LNCaP clone FGC (cell line): ENCODE measurements around the gene NFATC3.

Source experiments
- DNase-seq: peaks from one replicate; pipeline ENCODE4 v3.0.0-alpha.2; 2011; ENCODE audit warnings: low read depth
- H3K4me3 ChIP-seq: 2 replicates; pipeline ENCODE4 v1.5.1; 2011; ENCODE audit warnings: mild to moderate bottlenecking, low read depth, low read length, control low read depth
- TF ChIP-seq, protein P1 (sequence below): IDR thresholded peaks from 2 replicates; pipeline ENCODE4 v1.5.1; 2012; ENCODE audit warnings: mild to moderate bottlenecking; ENCODE audit not compliant: control insufficient read depth, insufficient read depth; ENCODE audit errors: extremely low read depth

Gene NFATC3

DNA sequence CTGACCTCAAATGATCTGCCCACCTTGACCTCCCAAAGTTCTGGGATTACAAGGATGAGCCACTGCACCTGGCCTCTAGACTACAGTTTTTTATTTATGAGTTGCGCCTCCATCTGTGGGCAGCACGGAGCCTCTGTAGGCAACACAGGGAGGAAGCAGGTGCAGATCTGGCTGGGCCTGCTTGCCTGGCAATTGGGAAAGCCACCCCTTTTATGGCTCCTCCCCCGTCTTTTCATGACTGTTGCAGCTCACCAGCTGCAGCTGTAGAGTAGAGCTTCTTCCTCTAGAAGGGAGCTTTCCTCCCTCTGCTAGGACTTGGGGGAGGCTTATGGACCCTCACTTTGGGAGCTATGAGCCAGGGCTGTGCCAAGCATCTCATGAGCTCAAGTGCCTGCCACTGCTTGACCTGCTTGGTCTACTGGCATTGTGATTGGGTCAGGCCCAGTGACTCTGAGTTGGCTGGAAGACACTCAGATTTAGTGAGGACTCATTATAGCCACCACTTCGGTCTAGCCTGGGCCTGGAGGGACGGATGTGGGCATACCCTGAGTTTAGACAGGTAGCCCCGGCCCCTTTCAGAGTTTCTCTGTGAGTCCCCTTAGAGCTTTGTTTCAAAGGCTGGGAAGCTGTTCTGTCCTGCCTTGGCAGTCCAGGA lies 172.2 kb downstream of the NFATC3 start:
- TF ChIP-seq, protein P1, sequence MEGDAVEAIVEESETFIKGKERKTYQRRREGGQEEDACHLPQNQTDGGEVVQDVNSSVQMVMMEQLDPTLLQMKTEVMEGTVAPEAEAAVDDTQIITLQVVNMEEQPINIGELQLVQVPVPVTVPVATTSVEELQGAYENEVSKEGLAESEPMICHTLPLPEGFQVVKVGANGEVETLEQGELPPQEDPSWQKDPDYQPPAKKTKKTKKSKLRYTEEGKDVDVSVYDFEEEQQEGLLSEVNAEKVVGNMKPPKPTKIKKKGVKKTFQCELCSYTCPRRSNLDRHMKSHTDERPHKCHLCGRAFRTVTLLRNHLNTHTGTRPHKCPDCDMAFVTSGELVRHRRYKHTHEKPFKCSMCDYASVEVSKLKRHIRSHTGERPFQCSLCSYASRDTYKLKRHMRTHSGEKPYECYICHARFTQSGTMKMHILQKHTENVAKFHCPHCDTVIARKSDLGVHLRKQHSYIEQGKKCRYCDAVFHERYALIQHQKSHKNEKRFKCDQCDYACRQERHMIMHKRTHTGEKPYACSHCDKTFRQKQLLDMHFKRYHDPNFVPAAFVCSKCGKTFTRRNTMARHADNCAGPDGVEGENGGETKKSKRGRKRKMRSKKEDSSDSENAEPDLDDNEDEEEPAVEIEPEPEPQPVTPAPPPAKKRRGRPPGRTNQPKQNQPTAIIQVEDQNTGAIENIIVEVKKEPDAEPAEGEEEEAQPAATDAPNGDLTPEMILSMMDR: no peak
- no peak overlapping the region for H3K4me3 ChIP-seq
- no peak for DNase-seq

DNA sequence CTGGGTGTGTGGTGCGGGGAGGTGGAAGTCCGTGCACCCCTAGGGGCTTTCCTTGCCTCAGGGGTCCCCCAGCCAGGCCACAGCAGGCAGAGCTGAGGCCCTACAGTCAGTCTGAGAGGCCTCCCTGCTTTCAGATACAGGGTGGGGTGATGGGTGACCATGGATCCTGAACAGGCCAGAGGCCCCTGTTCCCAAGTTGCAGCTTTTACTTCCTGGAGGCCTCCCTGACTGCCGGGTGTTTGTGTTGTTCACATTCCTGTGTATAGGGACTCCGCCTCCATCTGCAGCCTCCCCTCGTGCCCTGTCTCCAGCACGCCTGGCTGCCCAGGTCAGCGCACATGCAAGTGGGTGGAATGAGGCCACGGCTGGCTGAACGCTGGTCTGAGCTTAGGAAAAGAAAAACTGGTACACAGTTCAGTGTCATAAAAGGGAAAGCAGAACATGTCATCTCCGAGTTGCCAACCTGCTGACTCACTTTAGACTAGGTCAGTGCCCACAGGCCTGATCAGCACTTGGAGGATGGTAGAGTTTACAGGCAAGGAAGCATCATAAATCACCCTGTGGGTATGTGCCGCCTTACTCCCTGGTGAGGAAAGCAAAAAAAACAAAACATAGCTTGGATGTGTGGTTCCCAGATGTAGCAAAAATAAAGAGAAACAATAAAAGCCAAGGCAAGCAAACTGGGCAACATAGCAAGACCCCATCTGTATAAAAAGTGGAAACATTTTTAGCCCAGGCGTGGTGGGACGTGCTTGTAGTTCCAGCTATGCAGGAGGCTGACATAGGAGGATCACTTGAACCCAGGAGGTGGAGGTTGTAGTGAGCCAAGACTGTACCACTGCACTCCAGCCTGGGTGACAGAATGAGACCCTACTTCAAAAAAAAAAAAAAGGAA lies 173.0 kb downstream of the NFATC3 start:
- TF ChIP-seq, protein P1: no peak
- no peak for DNase-seq
- no peak overlapping the region for H3K4me3 ChIP-seq

DNA sequence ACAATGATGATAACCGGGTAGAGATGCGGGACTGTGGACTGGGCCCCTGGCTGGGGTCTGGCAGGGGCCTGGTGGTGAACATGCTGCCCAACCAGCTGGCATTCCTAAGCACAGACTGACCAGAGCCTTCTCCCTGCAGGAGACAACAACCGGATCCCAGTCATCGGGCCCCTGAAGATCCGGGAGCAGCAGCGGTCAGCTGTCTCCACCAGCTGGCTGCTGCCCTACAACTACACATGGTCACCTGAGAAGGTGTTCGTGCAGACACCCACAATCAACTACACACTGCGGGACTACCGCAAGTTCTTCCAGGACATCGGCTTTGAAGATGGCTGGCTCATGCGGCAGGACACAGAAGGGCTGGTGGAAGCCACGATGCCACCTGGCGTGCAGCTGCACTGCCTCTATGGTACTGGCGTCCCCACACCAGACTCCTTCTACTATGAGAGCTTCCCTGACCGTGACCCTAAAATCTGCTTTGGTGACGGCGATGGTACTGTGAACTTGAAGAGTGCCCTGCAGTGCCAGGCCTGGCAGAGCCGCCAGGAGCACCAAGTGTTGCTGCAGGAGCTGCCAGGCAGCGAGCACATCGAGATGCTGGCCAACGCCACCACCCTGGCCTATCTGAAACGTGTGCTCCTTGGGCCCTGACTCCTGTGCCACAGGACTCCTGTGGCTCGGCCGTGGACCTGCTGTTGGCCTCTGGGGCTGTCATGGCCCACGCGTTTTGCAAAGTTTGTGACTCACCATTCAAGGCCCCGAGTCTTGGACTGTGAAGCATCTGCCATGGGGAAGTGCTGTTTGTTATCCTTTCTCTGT lies 174.0 kb downstream of the NFATC3 start:
- no peak for DNase-seq
- H3K4me3 ChIP-seq: no peak overlapping the region
- TF ChIP-seq, protein P1: no peak

DNA sequence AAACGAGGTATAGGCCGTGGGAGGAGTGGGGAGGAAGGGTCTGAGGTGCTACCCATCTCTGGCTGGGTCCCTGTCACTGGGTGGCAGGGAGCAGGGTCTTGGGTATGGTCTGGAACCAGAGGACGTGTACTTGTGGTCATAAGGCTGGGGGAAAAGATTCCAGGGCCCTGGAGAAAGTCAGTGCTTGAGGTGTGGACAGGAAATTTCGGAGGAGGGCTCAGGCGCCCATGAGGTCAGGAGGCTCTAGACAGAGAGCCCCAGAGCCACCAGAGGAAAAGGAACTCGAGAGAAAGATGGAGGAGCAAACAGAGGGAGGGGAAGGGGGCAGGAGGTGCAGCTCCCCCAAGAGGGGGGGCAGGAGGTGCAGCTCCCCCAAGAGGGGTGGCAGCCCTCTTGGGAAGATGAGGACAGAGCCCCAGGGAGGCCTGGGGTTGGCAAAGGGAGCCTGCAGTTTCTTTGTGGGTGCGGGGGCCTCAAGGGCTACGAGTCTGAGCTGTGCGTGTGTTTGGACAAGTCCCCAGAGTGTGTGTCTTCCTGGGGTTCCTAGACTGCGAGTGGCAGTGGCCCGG lies 178.5 kb downstream of the NFATC3 start:
- no peak for DNase-seq
- peak overlapping the region; percentile 91 for H3K4me3 ChIP-seq
- TF ChIP-seq, protein P1: 0 out of 2 replicates have a peak, but pooled peaks have one; percentile 2

DNA sequence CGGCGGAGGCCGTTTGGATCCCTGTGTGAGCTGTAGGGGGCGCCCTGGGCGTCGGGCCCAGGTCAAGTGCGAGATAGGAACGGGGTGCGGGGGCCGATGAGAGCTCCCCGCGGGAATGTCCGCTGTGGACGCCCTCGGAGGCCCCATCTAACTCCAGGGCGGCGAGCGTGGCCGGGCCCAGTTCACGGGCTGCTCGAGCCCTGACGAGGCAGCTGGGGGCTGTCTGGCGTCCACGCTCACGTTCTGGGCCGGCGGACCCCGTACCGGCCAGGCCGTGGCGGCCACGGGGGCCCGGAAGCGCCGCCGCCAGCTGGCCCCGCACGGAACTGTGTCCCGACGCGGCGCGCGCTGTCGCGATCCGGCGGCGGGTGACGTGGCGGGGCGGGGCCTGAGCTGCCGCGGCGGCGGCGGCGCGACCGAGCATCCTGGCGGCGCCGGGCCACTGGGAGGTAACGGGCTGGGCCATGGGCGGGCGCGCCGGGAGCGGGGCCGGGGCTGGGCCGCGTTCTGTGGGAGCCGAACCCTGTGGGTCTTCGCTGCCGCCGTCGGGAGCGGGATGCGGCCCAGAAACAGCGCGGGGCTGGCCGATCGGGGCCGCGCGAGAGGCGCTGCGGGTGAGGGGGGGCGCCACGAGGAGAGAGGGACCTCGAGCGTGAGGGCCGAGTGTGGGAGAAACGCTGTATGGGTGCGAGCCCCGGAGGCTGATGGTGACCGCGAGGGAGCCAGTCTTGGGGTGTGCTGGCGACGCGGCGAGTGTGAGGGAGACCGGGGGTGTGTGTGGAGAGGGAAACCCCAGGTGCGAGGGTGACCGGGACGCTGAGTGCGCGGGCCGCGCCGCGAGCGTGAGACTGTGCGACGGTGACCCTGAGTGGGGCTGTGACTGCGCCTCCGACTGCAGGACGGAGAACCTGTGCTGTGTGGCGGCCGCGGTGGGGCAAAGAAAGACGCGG lies 179.2 kb downstream of the NFATC3 start, which contains the start of gene SLC7A6:
SLC7A6 (plus strand) TSS at position 399 of the 950 bp plus-strand sequence. CDS start 10,201 bp downstream, outside the sequence.
- H3K4me3 ChIP-seq: peak within 1 kb of the TSS; percentile 91
- DNase-seq: no peak
- TF ChIP-seq, protein P1: peak; percentile 52
